CD4-positive, CD25-positive, alpha-beta regulatory T cell (primary cell): Measurements from ENCODE around the gene PKDCC. TPM values are rescaled to one million over a fixed set of nuclear protein-coding genes. Genes with fewer than 3 reads are reported as not detected.

ENCODE experiments used
- ATAC-seq, 2 donors: fragments of 150-1000 bp; cut with Tn5 transposase; one replicate each; pipeline ENCODE4 v1.10.0; 2021; ENCODE audit warnings: low read depth in 2 of 2, moderate number of reproducible peaks in 2 of 2, moderate library complexity in 1 of 2
- DNase-seq, 3 donors: peaks; one replicate each; pipeline versions ENCODE4 v3.0.0 to v3.0.0-alpha.2; 2012 to 2022; ENCODE audit warnings: mixed read lengths in 1 of 3
- H3K27ac ChIP-seq: one replicate; pipeline ENCODE4 v1.7.0; 2013; ENCODE audit warnings: mild to moderate bottlenecking, low read length; ENCODE audit not compliant: insufficient read depth, poor library complexity, severe bottlenecking
- H3K27me3 ChIP-seq: one replicate; pipeline ENCODE4 v1.7.0; 2013; ENCODE audit warnings: low read length; ENCODE audit not compliant: control insufficient read depth, insufficient read depth
- H3K36me3 ChIP-seq: one replicate; pipeline ENCODE4 v1.7.0; 2013; ENCODE audit warnings: mild to moderate bottlenecking, low read length, moderate library complexity; ENCODE audit not compliant: control insufficient read depth, insufficient read depth
- H3K4me1 ChIP-seq: 2 replicates; pipeline ENCODE4 v1.7.0; 2013; ENCODE audit warnings: mild to moderate bottlenecking, low read length; ENCODE audit not compliant: insufficient read depth, control insufficient read depth, poor library complexity, severe bottlenecking
- H3K4me3 ChIP-seq: one replicate; pipeline ENCODE4 v1.7.0; 2013; ENCODE audit warnings: low read depth, mild to moderate bottlenecking, low read length, moderate library complexity
- H3K9me3 ChIP-seq, 2 experiments: 1 replicate in 1 of 2; 2 replicates in 1 of 2; pipeline ENCODE4 v1.7.0; 2013; ENCODE audit warnings: low read length in 2 of 2, mild to moderate bottlenecking in 1 of 2, moderate library complexity in 1 of 2; ENCODE audit not compliant: control insufficient read depth in 2 of 2
- H3K27ac Mint-ChIP-seq, 3 donors: one replicate each; pipeline ENCODE4 v1.8.0; 2020 to 2022; ENCODE audit warnings: mild to moderate bottlenecking in 3 of 3, mixed read lengths in 3 of 3, moderate library complexity in 2 of 3
- H3K27me3 Mint-ChIP-seq: one replicate; pipeline ENCODE4 v1.8.0; 2022; ENCODE audit warnings: mild to moderate bottlenecking, mixed read lengths
- H3K36me3 Mint-ChIP-seq: one replicate; pipeline ENCODE4 v1.8.0; 2020; ENCODE audit warnings: mixed read lengths
- H3K4me1 Mint-ChIP-seq, 4 donors: one replicate each; pipeline ENCODE4 v1.8.0; 2020 to 2022; ENCODE audit warnings: mixed read lengths in 4 of 4, mild to moderate bottlenecking in 1 of 4
- H3K4me3 Mint-ChIP-seq, 4 donors: one replicate each; pipeline ENCODE4 v1.8.0; 2020 to 2022; ENCODE audit warnings: mild to moderate bottlenecking in 4 of 4, mixed read lengths in 4 of 4, moderate library complexity in 3 of 4
- H3K9me3 Mint-ChIP-seq, 7 donors: one replicate each; pipeline ENCODE4 v1.8.0; 2020 to 2022; ENCODE audit warnings: mixed read lengths in 7 of 7, mild to moderate bottlenecking in 3 of 7, moderate library complexity in 2 of 7
- polyA plus RNA-seq, 4 donors: library from polyadenylated mRNA; unstranded; fragments of 300-500 nt; fragmentation: Illumina TruSeq; gene quantifications; one replicate each; pipeline ENCODE4 v1.2.3, GENCODE V29; 2021
- total RNA-seq: library from RNA; stranded (reverse); gene quantifications from one replicate; pipeline ENCODE4 v1.2.3, GENCODE V29; 2022

Gene PKDCC
- total RNA-seq (not detected), polyA plus RNA-seq (not detected)

- Histone ChIP-seq H3K9me3 (no peaks in the 10 kb centered on the region), H3K36me3 (no peaks in the 10 kb centered on the region), H3K4me3 (no peak within 1 kb of the TSS), H3K27ac (no peak within 1 kb of the TSS), H3K4me1 (peaks cover 10% of the 10 kb centered on the region), H3K27me3 (peaks cover 21% of the 10 kb centered on the region)
- H3K27ac Mint-ChIP-seq, result no peak within 1 kb of the TSS
- H3K36me3 Mint-ChIP-seq, result no peaks in the 10 kb centered on the region
- H3K9me3 Mint-ChIP-seq, result peaks cover 0 to 1% (median 0%) of the 10 kb centered on the region in 7 donors
- peak; percentile 3 to 21 for ATAC-seq
- H3K4me1 Mint-ChIP-seq, result peaks cover 0 to 10% (median 2%) of the 10 kb centered on the region in 4 donors
- DNase-seq, result peak in 1 of 3 donors; percentile 20
- H3K4me3 Mint-ChIP-seq, result peak within 1 kb of the TSS; percentile 66 to 82 (median 75)
- peaks cover 70% of the 10 kb centered on the region for H3K27me3 Mint-ChIP-seq
These were observed at the start of gene PKDCC for GRCh38 chr2:42047488-42048298. PKDCC (plus strand) TSS chr2:42048021; CDS start chr2:42048200, 179 bp downstream.

GRCh38 chr2:41998186-41999127 lies 49.4 kb upstream of the PKDCC start:
- H3K4me3 ChIP-seq, result no peak overlapping the region
- Mint-ChIP-seq H3K4me1 (no peaks in the 10 kb centered on the region), H3K27ac (peak overlapping the region in 1 of 3 donors; percentile 14), H3K27me3 (no peaks in the 10 kb centered on the region), H3K36me3 (no peaks in the 10 kb centered on the region), H3K4me3 (no peak overlapping the region), H3K9me3 (peaks cover 0 to 6% (median 3%) of the 10 kb centered on the region in 7 donors)
- DNase-seq, result no peak
- no peaks in the 10 kb centered on the region for H3K4me1 ChIP-seq
- H3K27ac ChIP-seq, result no peak overlapping the region
- H3K36me3 ChIP-seq, result no peaks in the 10 kb centered on the region
- peaks cover 2% of the 10 kb centered on the region for H3K27me3 ChIP-seq
- peaks cover 0 to 3% of the 10 kb centered on the region in 2 experiments for H3K9me3 ChIP-seq
- no peak for ATAC-seq

- ATAC-seq, result no peak
- Histone ChIP-seq H3K4me3 (no peak overlapping the region), H3K27me3 (peaks cover 2% of the 10 kb centered on the region), H3K27ac (no peak overlapping the region), H3K9me3 (peaks cover 1 to 9% of the 10 kb centered on the region in 2 experiments), H3K36me3 (no peaks in the 10 kb centered on the region), H3K4me1 (no peaks in the 10 kb centered on the region)
- Mint-ChIP-seq H3K4me3 (no peak overlapping the region), H3K27ac (no peak overlapping the region), H3K36me3 (no peaks in the 10 kb centered on the region), H3K4me1 (no peaks in the 10 kb centered on the region), H3K9me3 (peaks cover 0 to 9% (median 4%) of the 10 kb centered on the region in 7 donors), H3K27me3 (no peaks in the 10 kb centered on the region)
- DNase-seq, result no peak
These were observed 48.7 kb upstream of the PKDCC start for GRCh38 chr2:41999128-41999480.

GRCh38 chr2:41999592-42000281 lies 48.1 kb upstream of the PKDCC start:
- Mint-ChIP-seq H3K9me3 (peaks cover 0 to 14% (median 4%) of the 10 kb centered on the region in 7 donors), H3K4me1 (no peaks in the 10 kb centered on the region), H3K36me3 (no peaks in the 10 kb centered on the region), H3K4me3 (no peak overlapping the region), H3K27me3 (no peaks in the 10 kb centered on the region), H3K27ac (no peak overlapping the region)
- Histone ChIP-seq H3K4me3 (no peak overlapping the region), H3K36me3 (no peaks in the 10 kb centered on the region), H3K27me3 (peaks cover 2% of the 10 kb centered on the region), H3K27ac (no peak overlapping the region), H3K4me1 (no peaks in the 10 kb centered on the region), H3K9me3 (peaks cover 5 to 13% of the 10 kb centered on the region in 2 experiments)
- ATAC-seq, result no peak
- DNase-seq, result no peak

GRCh38 chr2:42001711-42002201 lies 46.1 kb upstream of the PKDCC start:
- Mint-ChIP-seq H3K27ac (no peak overlapping the region), H3K27me3 (peaks cover 10% of the 10 kb centered on the region), H3K4me3 (no peak overlapping the region), H3K36me3 (no peaks in the 10 kb centered on the region), H3K9me3 (peaks cover 0 to 19% (median 4%) of the 10 kb centered on the region in 7 donors), H3K4me1 (no peaks in the 10 kb centered on the region)
- Histone ChIP-seq H3K27me3 (peaks cover 2% of the 10 kb centered on the region), H3K27ac (no peak overlapping the region), H3K4me1 (no peaks in the 10 kb centered on the region), H3K9me3 (peaks cover 7 to 13% of the 10 kb centered on the region in 2 experiments), H3K4me3 (no peak overlapping the region), H3K36me3 (no peaks in the 10 kb centered on the region)
- no peak for ATAC-seq
- no peak for DNase-seq

GRCh38 chr2:42007551-42007950 lies 40.3 kb upstream of the PKDCC start:
- H3K4me3 Mint-ChIP-seq, result no peak overlapping the region
- H3K27me3 Mint-ChIP-seq, result peaks cover 10% of the 10 kb centered on the region
- Histone ChIP-seq H3K36me3 (no peaks in the 10 kb centered on the region), H3K27me3 (peaks cover 6% of the 10 kb centered on the region), H3K9me3 (peaks cover 7 to 13% of the 10 kb centered on the region in 2 experiments), H3K27ac (no peak overlapping the region), H3K4me3 (no peak overlapping the region), H3K4me1 (no peaks in the 10 kb centered on the region)
- H3K4me1 Mint-ChIP-seq, result peaks cover 0 to 14% (median 0%) of the 10 kb centered on the region in 4 donors
- no peak overlapping the region for H3K27ac Mint-ChIP-seq
- DNase-seq (no peak), ATAC-seq (no peak)
- H3K9me3 Mint-ChIP-seq, result peaks cover 0 to 19% (median 2%) of the 10 kb centered on the region in 7 donors
- H3K36me3 Mint-ChIP-seq, result no peaks in the 10 kb centered on the region
